Stimulated activated CD8-positive, alpha-beta memory T cell treated with anti-CD3 and anti-CD28 coated beads, Interleukin-7, amount 100 ng/mL, for 4 hours (primary cell): Measurements from ENCODE around the gene XRCC3.
"Not testable (repeated sequence)": the region's sequence is repeated elsewhere in the genome, so short reads cannot be mapped to it uniquely, and the experiment has no call there.

Experiments used
- DNase-seq, 2 donors: peaks; one replicate each; pipeline ENCODE4 v3.0.0-alpha.2; 2020; ENCODE audit warnings: low read depth in 2 of 2

XRCC3 gene

GRCh38 chr14:103667671-103668070 lies 47.6 kb downstream of the XRCC3 start:
- DNase-seq: no peak

GRCh38 chr14:103663506-103663905 lies 51.7 kb downstream of the XRCC3 start:
- no peak for DNase-seq

DNA sequence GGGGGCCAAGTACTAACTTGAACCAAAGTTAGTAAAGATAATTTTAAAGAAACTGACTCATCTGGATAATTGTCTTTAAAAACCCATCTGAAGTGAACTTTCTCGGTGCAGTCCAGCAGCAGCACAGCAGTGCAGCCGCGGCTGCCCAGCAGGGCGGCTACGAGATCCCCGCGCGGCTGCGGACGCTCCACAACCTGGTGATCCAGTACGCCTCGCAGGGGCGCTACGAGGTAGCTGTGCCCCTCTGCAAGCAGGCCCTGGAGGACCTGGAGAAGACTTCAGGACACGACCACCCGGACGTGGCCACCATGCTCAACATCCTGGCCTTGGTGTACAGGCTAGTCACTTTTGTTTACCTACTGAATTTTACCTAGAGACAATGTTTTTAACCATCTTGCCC lies 52.7 kb downstream of the XRCC3 start:
- no peak for DNase-seq

DNA sequence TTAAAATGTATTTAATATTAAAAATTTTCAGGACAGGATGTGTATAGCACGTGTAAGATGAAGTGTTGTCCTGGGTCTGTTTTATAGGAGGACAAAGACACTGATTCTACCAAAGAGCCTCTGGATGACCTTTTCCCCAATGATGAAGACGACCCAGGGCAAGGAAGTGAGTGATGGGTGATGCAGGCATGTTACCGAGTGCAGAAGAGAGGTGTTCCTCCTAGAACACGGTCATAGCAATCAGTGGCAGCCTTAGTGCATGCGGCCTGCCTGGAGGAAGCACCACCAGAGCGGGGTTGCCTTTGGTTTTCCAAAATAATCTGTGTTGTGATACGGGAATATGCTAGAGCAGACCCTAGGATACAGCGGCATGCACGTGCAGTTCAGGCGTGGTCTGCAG lies 53.2 kb downstream of the XRCC3 start:
- DNase-seq: no peak

DNA sequence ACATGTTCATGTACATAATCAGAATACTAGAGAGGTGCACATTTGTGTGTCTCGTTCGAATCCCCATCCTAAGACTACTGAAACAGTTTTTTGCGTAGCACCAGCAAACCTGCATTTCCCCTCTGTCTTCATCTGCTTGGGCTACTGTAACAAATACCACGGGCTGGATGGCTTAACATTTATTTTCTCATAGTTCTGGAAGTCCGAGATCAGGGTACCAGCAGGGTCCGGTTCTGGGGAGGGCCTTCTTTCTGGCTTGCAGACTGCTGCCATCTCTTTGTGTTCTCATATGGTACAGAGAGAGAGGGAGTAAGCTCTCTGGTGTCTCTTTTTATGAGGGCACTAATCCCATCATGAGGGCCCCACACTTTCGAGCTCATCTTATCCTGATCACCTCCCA lies 55.6 kb downstream of the XRCC3 start:
- no peak for DNase-seq

- no peak for DNase-seq
These were observed 57.8 kb downstream of the XRCC3 start for GRCh38 chr14:103657471-103657870.

GRCh38 chr14:103656756-103657133 lies 58.5 kb downstream of the XRCC3 start:
- no peak for DNase-seq

GRCh38 chr14:103656031-103656755 lies 59.1 kb downstream of the XRCC3 start:
- DNase-seq: no peak

GRCh38 chr14:103654619-103655018 lies 60.6 kb downstream of the XRCC3 start:
- no peak for DNase-seq

- no peak for DNase-seq
These were observed 61.4 kb downstream of the XRCC3 start for GRCh38 chr14:103653805-103654204.

DNA sequence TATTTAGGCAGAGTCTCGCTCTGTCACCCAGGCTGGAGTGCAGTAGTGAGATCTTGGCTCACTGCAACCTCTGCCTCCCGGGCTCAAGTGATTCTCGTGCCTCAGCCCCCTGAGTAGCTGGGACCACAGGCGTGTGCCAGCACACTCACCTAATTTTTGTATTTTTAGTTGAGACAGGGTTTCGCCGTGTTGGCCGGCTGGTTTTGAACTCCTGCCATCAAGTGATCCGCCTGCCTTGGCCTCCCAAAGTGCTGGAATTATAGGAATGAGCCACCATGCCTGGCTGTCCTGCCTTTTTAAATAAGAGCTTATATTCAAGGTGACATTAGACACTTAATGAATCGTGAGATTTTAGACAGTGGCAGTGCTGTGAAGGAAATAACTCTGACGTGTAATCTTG lies 61.9 kb downstream of the XRCC3 start:
- DNase-seq: not testable (repeated sequence)

DNA sequence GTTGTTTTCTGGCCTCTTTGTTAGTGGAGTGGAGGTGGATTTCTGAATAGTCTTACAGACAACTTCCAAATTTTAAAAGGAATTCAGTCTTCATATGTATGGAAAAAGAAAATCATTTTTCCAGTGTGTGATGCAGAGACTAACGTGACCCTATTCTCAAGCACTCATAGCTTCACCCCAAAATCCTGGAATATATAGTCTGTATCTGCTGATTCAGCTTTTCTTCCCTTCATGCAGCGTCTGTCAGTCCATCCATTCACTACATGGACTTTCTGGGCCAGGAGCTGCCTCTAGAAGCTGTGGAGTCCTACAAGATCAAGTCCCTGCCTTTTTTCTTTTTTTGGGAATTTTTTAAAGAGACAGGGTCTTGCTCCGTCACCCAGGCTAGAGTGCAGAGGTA lies 62.4 kb downstream of the XRCC3 start:
- no peak for DNase-seq

- DNase-seq: no peak
These were observed 63.7 kb downstream of the XRCC3 start for GRCh38 chr14:103651585-103651984.

DNA sequence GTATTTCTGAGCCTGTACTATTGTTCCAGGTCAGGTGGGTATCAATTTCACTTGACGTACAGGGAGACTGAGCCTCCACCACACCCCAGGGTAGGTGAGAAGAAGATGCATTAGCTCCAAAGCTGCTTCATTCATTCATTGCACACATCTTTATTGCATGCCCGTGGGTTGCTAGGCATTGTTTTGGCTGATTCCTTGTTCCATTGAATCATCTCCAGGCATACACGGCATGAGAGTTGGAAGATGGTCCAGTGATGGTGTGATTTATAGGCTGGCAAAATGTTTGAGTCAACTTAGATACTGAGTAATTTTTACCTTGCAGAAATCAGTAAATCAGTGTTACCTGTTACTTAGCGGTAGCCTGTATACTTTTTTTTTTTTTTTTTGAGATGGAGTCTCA lies 65.0 kb downstream of the XRCC3 start:
- no peak for DNase-seq

DNA sequence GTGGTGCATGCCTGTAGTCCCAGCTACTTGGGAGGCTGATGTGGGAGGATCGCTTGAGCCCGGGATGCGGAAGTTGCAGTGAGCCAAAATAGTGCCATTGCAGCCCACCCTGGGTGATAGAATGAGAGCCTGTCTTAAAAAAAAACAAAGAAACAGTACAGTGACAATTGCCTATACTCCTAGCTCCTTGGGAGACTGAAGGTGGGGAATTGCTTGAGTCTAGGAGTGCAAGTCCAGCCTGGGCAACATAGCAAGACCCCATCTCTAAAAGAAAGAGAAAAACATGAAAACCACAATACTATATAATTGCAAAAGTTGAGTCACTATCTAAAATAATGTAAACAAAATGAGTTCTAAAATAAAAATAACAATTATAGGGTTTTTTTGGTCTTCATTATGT lies 66.2 kb downstream of the XRCC3 start:
- DNase-seq: no peak
